ENCODE data around the gene BRICD5.
"Not testable (repeated sequence)": the region's sequence is repeated elsewhere in the genome, so short reads cannot be mapped to it uniquely, and the experiment has no call there.

Gene BRICD5

DNA sequence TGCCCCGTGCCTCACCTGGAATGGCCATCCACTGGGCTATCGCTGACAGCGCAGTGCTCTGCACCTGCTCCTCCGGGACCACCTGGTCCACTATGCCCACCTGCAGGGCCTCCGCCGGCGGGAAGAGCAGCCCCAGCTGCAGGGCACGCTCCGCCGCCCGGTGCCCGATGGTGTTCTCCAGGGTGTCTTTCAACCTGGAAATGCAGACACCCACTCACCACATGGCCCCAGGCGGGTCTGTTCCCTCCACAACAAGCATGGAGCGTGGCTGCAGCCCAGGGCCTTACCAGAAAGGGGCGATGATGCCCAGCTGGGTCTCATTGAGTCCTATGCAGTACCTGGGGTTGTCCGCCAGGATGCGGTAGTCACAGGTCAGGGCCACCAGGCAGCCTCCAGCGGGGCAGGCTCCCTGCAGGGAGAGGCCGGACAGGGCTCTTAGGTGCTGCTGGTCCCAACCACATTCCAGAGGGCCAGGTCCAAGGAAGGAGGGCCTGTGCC lies 32.4 kb upstream of the BRICD5 start:
- TF ChIP-seq, protein P1, sequence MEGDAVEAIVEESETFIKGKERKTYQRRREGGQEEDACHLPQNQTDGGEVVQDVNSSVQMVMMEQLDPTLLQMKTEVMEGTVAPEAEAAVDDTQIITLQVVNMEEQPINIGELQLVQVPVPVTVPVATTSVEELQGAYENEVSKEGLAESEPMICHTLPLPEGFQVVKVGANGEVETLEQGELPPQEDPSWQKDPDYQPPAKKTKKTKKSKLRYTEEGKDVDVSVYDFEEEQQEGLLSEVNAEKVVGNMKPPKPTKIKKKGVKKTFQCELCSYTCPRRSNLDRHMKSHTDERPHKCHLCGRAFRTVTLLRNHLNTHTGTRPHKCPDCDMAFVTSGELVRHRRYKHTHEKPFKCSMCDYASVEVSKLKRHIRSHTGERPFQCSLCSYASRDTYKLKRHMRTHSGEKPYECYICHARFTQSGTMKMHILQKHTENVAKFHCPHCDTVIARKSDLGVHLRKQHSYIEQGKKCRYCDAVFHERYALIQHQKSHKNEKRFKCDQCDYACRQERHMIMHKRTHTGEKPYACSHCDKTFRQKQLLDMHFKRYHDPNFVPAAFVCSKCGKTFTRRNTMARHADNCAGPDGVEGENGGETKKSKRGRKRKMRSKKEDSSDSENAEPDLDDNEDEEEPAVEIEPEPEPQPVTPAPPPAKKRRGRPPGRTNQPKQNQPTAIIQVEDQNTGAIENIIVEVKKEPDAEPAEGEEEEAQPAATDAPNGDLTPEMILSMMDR (conservative IDR thresholded peaks at IDR 0.05; ENCODE audit: control insufficient read depth, insufficient read depth, low read depth, low read length), result no peak
- no peak overlapping the region for H3K4me3 ChIP-seq (ENCODE audit: control insufficient read depth, low read depth, low read length)
- no peak for DNase-seq (ENCODE audit: low read depth)

GRCh38 chr16:2242598-2242997 lies 31.9 kb upstream of the BRICD5 start:
- no peak for DNase-seq (ENCODE audit: low read depth)
- no peak overlapping the region for H3K4me3 ChIP-seq (ENCODE audit: control insufficient read depth, low read depth, low read length)
- TF ChIP-seq, protein P1 (conservative IDR thresholded peaks at IDR 0.05; ENCODE audit: control insufficient read depth, insufficient read depth, low read depth, low read length), result no peak

DNA sequence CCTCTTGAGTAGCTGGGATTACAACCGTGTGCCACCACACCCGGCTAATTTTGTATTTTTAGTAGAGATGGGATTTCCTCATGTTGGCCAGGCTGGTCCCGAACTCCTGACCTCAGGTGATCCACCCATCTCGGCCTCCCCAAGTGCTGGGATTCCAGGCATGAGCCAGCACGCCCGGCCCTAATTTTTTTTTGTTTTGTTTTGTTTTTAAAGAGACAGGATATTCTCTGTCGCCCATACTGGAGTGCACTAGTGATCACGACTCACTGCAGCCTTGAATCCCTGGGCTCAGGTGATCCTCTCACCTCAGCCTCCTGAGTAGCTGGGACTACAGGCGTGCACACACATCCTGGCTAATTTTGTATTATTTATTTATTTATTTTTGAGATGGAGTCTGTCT lies 29.7 kb upstream of the BRICD5 start:
- DNase-seq (ENCODE audit: low read depth); H3K4me3 ChIP-seq (ENCODE audit: control insufficient read depth, low read depth, low read length): not testable (repeated sequence)

GRCh38 chr16:2238838-2239675 lies 28.4 kb upstream of the BRICD5 start:
- TF ChIP-seq, protein P1 (conservative IDR thresholded peaks at IDR 0.05; ENCODE audit: control insufficient read depth, insufficient read depth, low read depth, low read length), result no peak
- DNase-seq (ENCODE audit: low read depth), result peak; percentile 57

GRCh38 chr16:2238150-2238837 lies 27.6 kb upstream of the BRICD5 start:
- no peak overlapping the region for H3K4me3 ChIP-seq (ENCODE audit: control insufficient read depth, low read depth, low read length)
- TF ChIP-seq, protein P1 (conservative IDR thresholded peaks at IDR 0.05; ENCODE audit: control insufficient read depth, insufficient read depth, low read depth, low read length), result no peak
- no peak for DNase-seq (ENCODE audit: low read depth)

More at GRCh38 chr16:2238838-2239675, 28.4 kb upstream of the BRICD5 start:
- no peak overlapping the region for H3K4me3 ChIP-seq (ENCODE audit: control insufficient read depth, low read depth, low read length)

DNA sequence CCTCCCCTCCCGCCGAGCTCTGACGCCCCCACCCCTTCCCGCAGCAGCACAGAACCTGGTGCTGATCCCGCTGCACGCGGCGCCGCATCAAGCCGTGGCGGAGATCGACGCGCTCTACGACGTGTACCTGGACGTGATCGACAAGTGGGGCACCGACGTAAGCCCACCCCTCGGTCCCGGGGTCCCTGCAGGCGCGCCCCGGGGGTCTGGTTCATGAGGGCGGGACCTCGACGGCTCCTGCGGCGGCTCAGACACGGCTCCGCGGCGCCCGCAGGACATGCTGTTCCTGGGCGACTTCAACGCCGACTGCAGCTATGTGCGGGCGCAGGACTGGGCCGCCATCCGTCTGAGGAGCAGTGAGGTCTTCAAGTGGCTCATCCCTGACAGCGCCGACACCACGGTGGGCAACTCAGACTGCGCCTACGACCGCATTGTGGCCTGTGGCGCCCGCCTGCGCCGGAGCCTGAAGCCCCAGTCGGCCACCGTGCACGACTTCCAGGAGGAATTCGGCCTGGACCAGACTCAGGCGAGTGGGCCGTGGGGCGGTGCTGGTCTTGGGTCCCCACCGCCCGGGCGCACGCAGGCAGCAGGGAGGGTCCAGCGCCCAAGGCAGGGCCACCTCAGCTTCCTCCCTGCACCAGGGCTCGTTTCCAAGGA lies 27.0 kb upstream of the BRICD5 start:
- no peak overlapping the region for H3K4me3 ChIP-seq (ENCODE audit: control insufficient read depth, low read depth, low read length)
- no peak for DNase-seq (ENCODE audit: low read depth)
- TF ChIP-seq, protein P1 (conservative IDR thresholded peaks at IDR 0.05; ENCODE audit: control insufficient read depth, insufficient read depth, low read depth, low read length), result no peak

DNA sequence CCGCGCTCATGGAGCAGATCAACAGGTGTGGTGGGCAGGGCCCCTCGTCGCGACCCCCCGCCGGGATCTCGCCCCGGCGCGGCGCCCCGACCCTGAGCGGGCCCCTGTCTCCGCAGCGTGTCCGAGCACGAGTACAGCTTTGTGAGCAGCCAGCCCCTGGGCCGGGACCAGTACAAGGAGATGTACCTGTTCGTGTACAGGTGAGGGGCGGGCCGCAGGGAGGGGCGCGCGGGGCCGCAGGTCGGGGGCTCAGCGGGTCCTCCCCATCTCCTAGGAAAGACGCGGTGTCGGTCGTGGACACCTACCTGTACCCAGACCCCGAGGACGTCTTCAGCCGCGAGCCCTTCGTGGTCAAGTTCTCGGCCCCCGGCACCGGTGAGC lies 26.4 kb upstream of the BRICD5 start:
- no peak overlapping the region for H3K4me3 ChIP-seq (ENCODE audit: control insufficient read depth, low read depth, low read length)
- TF ChIP-seq, protein P1 (conservative IDR thresholded peaks at IDR 0.05; ENCODE audit: control insufficient read depth, insufficient read depth, low read depth, low read length), result no peak
- DNase-seq (ENCODE audit: low read depth), result no peak

Data from fibroblast of mammary gland (primary cell).